GM12865 (cell line): ENCODE results near the gene DNALI1.

Experiments
- DNase-seq: peaks from one replicate; pipeline ENCODE4 v3.0.0; 2010; ENCODE audit warnings: low read depth
- H3K4me3 ChIP-seq: 2 replicates; pipeline ENCODE4 v1.5.1; 2011; ENCODE audit warnings: mild to moderate bottlenecking, low read depth, low read length, control low read depth
- CTCF ChIP-seq: IDR thresholded peaks from 2 replicates; pipeline ENCODE4 v1.5.1; 2011; ENCODE audit warnings: low read length, control low read depth, low read depth, inconsistent platforms; ENCODE audit not compliant: insufficient read depth; ENCODE audit errors: missing control alignments

The DNALI1 gene

GRCh38 chr1:37609002-37609401 is 52.3 kb downstream of the DNALI1 start:
- no peak for DNase-seq
- TF ChIP-seq CTCF: no peak
- H3K4me3 ChIP-seq: no peak overlapping the region

DNA sequence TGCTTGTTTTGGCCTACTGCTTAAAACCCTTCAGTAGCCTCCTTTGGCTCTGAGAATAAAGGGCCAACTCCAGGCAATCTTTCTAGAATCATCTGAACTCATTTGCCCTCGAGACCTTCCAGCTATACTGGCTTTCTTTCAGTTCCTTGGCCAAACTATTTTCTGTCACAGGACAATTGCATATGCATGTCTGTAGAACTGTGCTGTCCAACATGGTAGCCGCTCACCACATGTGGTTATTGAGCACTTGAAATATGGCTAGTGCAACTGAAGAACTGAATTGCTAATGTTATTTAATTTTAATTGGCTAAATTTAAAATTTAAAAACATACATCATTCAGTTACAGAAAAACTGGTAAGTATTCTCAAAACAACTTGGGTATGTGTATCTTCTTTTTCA is 53.3 kb downstream of the DNALI1 start:
- TF ChIP-seq CTCF: no peak
- no peak for DNase-seq
- H3K4me3 ChIP-seq: no peak overlapping the region

- H3K4me3 ChIP-seq: no peak overlapping the region
- no peak for TF ChIP-seq CTCF
- DNase-seq: no peak
These were observed 55.4 kb downstream of the DNALI1 start for GRCh38 chr1:37612186-37612585.

GRCh38 chr1:37614105-37614504 is 57.4 kb downstream of the DNALI1 start:
- no peak overlapping the region for H3K4me3 ChIP-seq
- TF ChIP-seq CTCF: no peak
- DNase-seq: no peak

DNA sequence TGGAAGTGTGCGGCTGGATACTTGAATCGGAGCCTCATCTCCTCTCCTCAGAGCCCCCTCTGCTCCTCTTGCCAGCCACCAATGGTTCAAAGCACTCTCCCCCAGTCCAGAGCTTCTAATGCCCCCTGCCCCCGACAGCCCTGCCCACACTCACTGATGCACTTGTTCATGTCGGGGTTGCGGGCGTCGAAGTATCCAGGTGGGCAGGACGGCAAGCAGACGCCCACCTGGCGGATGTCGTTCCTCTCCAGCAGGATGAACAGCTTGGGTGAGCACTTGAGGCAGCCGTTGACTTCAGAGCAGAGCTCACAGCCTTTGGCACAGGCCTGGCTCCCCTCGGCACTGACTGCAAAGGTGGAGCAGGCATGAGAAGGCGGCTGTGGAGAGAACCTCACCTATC is 59.6 kb downstream of the DNALI1 start:
- DNase-seq: no peak
- H3K4me3 ChIP-seq: no peak overlapping the region
- TF ChIP-seq CTCF: no peak
